ENCODE results near the gene NR1H3.
"Not testable (repeated sequence)": the region's sequence is repeated elsewhere in the genome, so short reads cannot be mapped to it uniquely, and the experiment has no call there.

NR1H3 gene

DNA sequence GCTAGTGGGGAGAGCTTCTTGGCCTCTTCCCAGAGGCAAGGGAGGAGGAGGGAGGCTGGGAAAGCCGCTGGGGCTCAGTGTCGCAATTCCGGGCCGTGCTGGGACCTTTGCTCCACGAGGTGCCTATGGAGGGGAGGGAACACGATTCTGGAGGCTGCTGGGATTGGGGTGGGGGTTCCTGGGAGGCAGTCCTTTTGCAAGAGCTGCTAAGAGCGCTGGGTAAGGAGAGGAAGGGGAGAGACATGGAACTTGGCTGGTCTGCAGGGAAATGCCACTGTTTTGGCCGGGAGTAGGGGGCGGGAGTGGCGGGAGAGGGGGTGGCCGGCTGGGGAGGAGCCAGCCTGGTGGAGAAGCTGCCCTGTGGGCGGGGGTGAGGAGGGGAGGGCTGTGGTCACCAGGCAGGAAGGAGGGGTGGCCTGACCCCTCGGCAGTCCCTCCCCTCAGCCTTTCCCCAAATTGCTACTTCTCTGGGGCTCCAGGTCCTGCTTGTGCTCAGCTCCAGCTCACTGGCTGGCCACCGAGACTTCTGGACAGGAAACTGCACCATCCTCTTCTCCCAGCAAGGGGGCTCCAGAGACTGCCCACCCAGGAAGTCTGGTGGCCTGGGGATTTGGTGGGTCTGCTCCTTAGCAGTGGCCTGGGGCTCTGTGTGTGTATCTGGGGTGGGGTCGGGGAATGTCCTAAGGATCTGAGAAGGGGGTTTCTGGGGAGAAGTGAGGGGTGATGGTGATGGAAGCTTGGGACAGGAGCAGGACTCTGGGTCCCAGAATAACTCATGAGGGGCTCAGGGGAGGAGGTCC, at the start of gene NR1H3:
Gene NR1H3, plus strand, starts transcription at position 480 of the 800 bp plus-strand sequence. CDS start 1,221 bp downstream, outside the sequence.
- DNase-seq, result no peak

DNA sequence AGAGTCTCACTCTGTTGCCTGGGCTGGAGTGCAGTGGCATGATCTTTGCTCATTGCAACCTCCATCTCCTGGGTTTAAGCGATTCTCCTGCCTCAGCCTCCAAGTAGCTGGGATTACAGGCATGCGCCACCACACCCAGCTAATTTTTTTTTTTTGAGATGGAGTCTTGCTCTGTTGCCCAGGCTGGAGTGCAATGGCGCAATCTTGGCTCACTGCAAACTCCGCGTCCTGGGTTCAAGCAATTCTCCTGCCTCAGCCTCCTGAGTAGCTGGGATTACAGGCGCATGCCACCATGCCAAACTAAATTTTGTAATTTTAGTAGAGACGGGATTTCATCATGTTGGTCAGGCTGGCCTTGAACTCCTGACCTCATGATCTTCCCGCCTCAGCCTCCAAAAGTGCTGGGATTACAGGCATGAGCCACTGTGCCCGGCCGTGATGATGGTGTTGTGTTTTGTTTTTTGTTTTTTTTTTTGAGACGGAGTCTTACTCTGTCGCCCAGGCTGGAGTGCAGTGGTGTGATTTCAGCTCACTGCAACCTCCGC, 49.7 kb upstream of the NR1H3 start:
- DNase-seq, result not testable (repeated sequence)

DNA sequence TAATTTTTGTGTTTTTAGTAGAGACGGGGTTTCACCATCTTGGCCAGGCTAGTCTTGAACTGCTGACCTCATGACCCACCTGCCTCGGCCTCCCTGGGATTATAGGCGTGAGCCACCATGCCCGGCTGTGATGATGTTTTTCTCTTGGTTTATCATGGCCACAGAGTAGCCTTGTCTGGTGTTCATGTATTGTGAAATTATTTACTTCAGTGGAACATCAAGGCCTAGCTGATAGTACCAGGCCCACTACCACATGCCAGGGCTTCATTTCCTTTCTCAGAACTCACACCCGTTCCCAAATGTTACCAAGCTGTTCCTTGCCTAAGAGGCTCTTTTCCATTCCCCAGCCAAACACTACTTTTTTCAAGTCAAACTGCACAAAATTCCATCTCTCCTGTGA, 49.2 kb upstream of the NR1H3 start:
- DNase-seq, result no peak

DNA sequence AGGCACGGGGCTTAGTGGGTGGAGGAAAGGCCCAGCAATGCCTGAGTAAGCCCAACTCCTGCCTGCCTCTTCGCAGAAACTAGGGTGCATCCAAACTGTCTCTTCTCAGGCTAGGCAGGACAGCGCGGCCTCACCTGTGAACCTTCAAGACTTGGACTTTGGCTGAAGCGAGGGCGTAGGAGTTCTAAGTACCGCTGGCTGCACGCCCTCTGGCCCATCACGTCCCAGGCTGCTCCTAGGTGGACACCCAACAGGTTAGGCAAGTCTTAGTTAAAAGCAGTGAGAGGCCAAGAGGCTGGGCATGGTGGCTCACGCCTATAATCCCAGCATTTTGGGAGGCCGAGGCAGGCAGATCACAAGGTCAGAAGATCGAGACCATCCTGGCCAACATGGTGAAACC, 44.9 kb upstream of the NR1H3 start:
- DNase-seq, result no peak

DNA sequence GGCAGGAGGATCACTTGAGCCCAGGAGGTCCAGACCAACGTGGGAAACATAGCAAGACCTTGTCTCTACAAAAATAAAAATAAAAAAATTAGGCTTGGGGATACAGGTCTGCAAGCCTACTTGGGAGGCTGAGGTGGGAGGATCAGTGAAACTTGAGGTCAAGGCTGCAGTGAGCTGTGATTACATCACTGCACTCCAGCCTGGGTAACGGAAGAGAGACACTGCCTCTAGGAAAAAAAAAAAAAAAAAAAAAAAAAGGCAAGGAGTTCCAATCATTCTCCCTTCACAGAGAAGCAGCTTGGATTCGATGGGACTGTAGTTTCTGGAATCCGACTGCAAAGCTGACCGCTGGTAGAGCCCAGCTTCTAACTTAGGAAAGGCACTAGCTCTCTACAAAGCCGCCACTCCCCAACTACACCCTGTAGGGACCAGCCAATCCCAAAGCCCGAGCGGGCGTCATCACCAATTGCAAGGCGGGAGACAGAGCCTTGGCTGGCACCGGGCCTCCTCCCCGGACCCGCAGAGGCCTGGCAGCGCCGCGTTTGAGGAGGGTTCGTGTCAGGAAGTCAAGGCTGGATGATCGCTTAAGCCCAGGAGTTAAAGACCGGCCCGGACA, 43.7 kb upstream of the NR1H3 start:
- peak; percentile 88 for DNase-seq

DNA sequence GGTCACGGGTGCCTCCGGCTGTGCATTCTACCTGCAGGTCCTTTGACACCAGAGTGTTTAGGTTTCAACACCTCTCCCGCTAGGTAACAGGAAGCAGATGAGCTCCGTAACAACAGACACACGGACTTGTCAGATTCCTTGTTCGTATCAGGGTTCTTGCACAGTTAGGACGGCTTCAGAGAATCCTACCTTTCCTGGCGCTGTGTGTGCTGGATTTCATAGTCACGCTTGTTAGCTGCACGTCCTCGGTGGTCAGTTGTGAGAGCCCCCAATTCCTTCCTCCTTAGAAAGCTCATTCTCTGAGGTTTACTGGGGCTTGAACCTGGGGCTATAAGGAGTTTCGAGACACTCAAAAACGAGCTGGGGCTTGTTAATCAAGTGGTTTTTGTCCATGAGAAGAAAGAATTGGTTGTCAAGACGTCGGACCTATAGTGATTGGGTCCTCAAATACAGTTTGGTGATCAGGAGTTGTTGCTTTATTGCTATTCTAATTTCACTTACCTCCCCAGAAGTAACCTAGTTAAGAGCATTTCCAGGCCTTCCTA, 42.4 kb upstream of the NR1H3 start:
- DNase-seq, result no peak

DNA sequence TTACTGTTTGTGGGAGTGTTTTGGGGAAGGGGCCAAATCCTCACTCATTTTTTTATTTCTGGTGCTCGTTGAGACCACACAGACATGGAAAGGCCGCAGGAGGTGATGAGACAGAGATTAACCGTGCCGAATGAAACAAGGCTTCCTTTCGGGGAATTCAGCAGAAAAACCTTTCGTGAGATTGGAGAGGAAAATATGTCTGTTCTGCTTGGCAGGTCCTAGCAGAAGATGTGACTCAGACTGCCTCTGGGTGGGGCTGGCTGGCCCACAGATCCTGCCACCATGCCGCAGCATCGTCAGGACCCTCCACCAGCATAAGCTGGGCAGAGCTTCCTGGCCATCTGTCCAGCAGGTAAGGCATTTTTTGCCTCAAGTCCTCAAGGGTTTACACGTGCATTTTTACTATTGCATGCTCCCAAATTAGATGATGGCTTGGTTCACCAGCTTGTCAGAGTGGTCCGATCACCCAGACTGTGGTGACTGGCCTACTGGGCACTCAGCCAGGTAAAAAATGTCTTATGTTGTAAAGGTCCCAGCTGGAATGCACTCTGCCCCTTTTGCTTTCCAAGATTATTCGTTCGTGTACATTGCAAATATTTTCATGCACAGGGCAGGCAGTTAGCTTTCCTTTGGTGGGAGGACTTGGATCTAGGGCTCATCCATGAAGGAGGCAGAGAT, 41.5 kb upstream of the NR1H3 start:
- peak; percentile 33 for DNase-seq

DNA sequence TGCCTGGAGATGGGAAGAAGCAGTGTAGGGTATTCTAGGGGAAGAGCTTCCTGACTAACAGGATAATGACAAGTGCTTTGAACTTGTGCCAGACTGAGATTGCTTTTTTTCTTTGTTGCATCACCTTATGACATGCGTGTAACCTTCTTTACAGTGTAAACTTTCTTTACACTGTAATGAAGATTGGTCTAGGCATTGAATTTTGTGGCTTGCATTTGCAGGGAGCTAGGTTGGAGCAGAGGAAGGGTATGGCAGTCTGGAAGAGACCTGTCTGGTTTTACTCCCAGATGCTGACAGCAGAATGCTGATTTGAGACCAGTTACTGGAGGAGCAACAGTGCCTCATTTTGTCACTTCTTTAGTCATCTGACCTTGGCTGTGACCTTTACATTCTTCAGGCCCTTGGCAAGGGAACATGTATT, 37.4 kb upstream of the NR1H3 start:
- no peak for DNase-seq

DNA sequence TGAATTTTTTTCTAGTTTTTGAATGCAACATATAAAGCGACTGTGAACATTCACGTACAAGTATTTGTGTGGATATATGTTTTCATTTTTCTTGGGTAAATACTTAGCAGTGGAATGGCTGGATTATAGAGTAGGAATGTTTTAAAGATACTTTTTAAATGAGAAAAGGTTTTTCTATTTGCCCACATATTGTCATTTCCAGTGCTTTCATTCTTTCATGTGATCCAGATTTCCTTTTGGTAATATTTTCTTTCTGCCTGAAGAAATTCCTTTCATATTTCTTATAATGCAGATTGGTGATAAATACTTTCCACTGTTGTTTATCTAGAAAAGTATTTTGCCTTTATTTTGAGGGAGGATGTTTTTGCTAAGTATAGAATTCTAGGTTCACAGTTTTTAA, 35.1 kb upstream of the NR1H3 start:
- DNase-seq, result no peak

DNA sequence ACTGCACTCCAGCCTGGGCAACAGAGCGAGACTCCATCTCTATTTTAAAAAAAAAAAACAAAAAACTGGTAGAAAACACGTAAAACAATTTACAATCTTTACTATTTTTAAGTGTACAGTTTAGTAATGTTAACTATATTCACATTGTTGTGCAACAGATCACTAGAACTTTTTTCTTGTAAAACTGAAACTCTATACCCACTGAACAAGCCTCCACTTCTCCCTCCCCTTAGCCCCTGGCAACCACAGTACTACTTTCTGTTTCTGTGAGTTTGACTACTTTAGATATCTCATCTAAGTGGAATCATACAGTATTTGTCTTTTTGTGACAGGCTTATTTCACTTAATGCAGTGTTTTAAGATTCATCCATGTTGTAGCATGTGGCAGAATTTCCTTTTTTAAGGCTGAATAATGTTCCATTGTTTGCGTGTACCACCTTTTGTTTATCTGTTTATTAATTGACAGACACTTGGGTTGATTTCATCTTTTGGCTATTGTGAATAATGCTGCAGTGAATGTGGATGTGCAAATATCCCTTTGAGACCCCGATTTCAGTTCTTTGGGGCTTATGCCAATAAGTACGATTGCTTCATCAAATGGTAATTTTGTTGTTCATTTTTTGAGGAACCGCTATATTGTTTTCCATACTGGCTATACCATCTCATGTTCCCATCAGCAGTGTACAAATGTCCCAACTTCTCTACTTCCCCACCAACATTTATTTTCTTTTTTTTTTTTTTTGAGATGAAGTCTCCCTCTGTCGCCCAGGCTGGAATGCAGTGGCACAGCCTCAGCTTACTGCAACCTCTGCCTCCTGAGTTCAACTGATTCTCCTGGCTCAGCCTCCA, 32.0 kb upstream of the NR1H3 start:
- no peak for DNase-seq

DNA sequence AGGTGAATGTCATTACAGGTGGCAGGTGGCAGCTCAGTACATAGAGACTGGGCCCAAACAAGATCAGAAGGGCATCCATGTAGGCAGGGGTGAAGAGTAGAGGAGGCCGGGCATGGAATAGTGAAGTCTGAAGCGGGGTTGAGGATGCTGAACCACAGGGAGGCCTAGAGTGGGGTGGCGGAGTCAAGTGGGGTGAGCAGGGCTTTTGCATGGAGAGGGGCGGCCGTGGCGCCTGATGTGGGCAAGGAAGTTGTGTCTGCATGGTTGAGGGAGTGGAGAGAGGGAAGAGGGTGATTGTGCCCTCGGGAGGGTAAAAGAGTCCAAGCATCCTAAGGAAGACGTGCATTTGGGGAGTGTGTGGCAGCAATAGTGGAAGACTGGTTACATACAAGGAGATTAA, 28.6 kb upstream of the NR1H3 start:
- peak; percentile 38 for DNase-seq

DNA sequence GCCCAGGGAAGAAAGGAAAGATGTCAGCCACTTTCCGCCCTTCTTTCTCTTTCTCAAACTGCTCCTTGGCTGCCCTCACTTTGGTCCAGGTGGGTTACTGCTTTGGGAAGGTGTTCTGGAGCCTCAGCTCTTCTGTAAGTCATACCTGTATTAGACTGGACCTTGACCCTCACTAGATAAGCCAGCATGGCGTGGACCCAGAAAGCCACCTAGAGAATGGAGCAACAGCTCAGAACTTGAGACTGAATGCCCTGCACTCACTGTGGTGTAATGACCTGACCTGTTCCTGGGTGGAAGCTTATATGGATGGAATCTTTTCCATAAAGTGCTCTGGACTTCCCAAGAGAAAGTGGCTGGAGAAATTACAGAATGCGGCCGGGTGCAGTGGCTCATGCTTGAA, 24.7 kb upstream of the NR1H3 start:
- DNase-seq, result no peak

DNA sequence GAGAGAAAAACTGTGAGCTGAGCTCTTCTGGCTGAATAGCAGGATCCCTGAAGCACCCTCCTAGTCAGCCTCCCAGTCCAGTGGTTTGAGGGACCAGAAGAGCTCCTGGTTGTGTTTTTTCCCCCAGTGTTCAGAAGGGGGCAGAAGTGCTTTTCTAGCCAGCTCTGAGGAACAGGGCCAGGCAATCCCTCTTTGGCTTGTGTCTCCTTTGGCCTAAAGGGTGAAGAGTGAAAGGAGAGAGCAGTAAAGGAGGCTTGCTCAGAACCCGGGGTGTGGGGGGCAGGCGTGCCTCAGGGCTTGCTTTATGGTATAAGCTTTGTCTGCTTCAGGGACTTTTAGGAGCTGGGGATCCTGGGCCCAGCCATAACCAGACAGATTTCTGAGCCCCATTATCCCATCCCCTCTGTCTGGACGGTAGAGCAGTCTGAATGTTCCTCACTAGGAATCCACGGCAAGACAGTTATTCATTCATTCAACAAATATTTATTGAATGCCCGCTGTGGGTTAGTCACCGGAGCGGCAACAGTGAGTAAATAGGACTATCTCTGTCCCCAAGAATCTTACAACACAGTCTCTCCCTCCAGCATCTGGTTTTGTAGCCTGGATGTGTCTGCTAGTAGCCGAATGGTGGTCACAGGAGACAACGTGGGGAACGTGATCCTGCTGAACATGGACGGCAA, 23.7 kb upstream of the NR1H3 start:
- DNase-seq, result no peak

DNA sequence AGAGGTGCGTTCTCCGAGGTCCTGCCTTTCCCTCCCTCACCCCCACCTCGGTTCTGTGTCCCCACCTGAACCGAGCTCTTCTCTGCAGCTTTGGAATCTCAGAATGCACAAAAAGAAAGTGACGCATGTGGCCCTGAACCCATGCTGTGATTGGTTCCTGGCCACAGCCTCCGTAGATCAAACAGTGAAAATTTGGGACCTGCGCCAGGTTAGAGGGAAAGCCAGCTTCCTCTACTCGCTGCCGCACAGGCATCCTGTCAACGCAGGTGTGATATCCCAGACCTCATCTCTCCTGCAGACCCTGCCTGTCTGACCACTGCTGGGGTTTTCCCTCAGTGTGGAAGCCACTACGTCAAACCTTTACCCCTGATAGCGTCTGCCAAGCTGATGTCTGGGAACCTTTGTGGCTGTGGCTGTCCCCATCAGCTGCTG, 23.1 kb upstream of the NR1H3 start:
- no peak for DNase-seq

DNA sequence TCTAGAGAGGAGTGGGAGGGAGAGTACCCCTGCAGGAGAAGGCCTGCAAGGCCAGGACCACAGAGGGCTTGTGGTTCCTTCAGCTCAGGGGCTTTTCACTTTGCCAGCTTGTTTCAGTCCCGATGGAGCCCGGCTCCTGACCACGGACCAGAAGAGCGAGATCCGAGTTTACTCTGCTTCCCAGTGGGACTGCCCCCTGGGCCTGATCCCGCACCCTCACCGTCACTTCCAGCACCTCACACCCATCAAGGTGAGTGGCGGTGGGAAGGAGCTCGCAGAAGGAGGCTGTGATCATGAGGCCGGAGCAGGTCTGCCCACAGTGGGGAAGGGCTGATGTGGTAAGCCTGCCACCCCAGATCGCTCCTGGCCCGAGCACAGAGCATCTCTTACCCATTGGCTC, 22.6 kb upstream of the NR1H3 start:
- no peak for DNase-seq

DNA sequence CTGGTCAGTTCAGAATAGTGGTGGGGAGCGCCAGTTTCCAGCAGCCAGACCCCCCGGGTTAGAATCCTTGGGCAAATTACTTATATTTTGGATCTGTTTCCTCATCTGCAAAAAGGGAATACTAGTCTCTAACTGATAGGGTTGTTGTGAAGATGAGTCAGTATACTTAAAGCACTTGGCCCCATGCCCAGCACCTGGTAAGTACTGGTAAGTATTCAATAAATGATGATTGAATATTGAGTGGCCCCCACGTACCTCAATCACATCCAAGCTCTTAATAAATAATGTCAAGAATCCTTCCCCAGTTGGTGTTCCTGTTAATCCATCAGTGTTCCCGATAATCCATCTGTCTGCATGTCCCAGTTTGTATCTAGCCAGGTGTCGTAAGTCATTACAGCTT, 21.3 kb upstream of the NR1H3 start:
- peak; percentile 36 for DNase-seq

DNA sequence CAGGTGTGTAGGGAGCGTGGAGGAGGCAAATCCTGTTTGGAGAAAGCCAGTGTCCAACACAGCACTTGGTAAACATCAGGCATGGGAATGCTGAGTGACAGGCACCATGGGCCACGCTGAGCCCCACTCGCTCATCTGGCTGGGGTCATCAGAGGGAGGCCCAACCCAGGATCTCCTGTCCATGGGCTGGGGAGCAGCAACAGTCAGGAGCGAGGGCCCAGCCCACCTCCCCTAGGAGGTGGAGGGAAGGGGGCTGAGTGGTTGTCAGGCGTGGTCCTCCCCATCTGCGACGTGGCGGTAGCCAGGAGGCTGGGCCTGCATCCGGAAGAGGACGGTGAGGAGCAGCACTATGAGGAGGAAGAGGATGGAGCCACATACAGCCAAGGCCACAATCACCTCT, 17.9 kb upstream of the NR1H3 start:
- no peak for DNase-seq

DNA sequence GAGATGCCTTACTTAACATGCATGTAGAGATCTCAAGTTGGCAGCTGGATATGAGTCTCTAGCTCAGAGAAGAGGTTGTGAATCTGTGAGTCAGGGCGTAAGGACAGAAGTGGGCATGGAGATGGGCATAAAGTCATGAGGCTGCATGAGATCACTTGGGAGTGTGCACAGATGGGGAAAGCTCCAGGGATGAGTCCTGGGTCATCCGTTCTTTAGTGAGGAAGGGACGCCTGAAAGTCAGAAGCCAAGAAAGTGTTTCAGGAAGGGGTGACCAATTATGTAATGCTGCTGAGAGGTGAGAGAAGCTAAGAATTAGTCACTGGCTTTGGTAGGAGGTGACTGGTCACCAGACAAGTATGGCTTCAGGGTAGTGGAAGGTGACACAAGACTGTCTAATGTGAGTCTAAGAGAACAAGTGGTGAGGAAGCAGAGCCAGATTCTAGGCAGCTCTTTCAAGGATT, 15.9 kb upstream of the NR1H3 start:
- no peak for DNase-seq

DNA sequence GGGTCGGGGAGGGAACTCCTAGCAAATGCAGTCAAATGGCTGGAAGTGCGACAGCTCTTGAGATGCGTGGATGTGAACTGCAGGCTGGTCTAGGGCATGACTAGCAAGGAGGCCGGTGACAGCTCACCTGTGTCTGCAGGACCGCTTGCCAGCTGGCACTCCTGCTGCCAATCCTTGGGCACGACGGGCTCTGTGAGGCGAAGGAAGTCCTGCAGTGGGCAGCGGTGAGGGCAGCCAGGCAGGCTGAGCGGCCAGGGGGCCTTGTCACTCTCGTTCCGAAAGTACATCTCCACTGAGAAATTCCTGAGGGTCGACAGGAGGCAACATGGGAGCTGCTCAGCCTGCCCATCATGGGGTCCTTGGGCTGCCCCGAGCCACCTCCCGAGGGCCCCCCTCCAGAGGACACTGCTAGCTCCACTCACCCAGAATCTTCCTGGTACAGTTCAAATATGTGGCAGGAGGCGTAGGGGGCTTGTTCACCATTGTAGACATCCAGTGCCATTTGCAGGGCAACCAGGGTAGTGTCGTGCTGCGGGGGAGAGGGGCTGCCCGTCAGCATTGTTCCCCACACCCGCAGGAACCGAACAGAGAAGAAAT, 15.1 kb upstream of the NR1H3 start:
- DNase-seq, result no peak

DNA sequence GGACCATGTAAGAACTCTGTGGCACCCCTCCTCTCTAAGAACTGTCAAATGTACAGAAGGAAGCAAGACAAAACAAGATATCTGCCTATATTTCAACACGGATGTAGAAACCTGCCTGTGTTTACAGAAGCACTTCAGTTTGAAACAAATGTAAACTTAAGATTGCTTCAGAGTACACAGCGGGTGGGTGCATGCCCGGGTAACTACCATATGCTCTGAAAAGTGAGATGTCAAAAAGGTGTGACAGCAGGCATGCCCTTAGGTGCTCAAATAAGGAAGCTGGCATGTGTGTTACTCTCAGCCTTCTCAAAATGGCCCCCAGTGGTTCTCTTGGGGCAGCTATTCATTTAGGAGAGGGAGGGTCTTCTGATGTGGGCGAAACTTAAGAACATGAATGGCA, 14.3 kb upstream of the NR1H3 start:
- DNase-seq, result peak; percentile 91

Measured in NCI-H2171 treated with DMSO at 0.1 percent for 48 hours (cell line).